Measurements from ENCODE around the gene ASIC2.
"Not testable (repeated sequence)": the region's sequence is repeated elsewhere in the genome, so short reads cannot be mapped to it uniquely, and the experiment has no call there.

The ASIC2 gene

DNA sequence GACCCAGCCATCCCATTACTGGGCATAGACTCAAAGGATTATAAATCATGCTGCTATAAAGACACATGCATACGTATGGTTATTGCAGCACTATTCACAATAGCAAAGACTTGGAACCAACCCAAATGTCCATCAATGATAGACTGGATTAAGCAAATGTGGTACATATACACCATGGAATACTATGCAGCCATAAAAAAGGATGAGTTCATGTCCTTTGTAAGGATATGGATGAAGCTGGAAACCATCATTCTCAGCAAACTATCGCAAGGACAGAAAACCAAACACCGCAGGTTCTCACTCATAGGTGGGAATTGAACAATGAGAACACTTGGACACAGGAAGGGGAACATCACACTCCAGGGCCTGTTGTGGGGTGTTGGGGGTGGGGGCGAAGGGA, 323.9 kb downstream of the ASIC2 start:
- not testable (repeated sequence) for FAIRE-seq

DNA sequence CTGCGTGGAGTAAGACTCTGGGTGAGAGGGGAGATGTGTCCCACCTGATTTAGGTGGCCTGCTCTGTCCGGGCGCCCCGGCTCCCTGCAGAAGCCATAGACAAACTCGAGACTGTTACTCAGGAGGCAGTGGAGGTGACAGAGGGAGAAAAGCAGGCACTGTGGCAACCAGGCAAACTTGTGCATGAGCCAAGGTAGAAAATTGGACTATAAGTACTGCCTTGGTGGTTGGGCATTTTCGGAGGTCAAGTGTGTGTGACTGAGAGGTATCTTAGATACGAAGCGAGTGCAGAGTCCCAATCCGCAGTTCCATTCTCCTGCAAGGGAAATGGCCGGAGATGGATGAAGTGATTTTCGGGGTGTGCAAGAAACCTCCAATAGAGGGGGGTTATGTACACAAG, 328.6 kb downstream of the ASIC2 start:
- FAIRE-seq = no peak

Measured in G401.6 (cell line).